ENCODE data around the gene NAALADL2.

DNA sequence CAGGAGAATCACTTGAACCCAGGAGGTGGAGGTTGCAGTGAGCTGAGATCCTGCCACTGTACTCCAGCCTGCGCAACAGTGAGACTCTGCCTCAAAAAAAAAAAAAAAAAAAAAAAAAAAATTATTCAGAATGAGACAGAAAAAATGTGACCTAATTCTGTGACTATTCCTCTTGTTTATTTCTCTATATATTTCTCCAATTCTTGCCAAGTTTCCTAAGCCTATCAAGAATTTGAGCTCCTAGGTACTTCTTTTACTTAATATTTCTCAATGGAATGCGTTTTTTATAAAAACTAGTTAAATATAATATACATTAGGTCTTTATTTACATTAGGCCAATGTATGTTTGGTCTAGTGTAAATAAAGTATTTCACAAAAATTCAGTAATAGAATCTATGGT is 86.8 kb downstream of the NAALADL2 start:
- TF ChIP-seq POLR2A (IDR thresholded peaks at IDR 0.05; ENCODE audit: low read length), result no peak
- no peak for TF ChIP-seq GATA1 (IDR thresholded peaks at IDR 0.05; ENCODE audit: low read depth, low read length)

Data from erythroblast (primary cell).